MM.1S (cell line): ENCODE data around the gene DHX30.

Source experiments
- DNase-seq: peaks from one replicate; pipeline ENCODE4 v3.0.0-alpha.2; 2015
- H2AFZ ChIP-seq: fragments of 300-600 bp; sonication (generic); 2 replicates; pipeline ENCODE4 v1.6.0; 2016; ENCODE audit warnings: antibody characterized with exemption, low read length
- H3F3A ChIP-seq: fragments of 300-600 bp; sonication (generic); 2 replicates; pipeline ENCODE4 v1.6.1; 2016; ENCODE audit warnings: mild to moderate bottlenecking, antibody characterized with exemption, low read length, moderate library complexity, mixed read lengths; ENCODE audit not compliant: insufficient read depth
- H3K27ac ChIP-seq: fragments of 300-600 bp; sonication (generic); 2 replicates; pipeline ENCODE4 v1.5.1; 2016; ENCODE audit warnings: mild to moderate bottlenecking, low read length
- H3K27me3 ChIP-seq: fragments of 300-600 bp; sonication (generic); replicated peaks from 2 replicates; pipeline ENCODE4 v1.6.0; 2016; ENCODE audit warnings: low read length; ENCODE audit not compliant: insufficient read depth
- H3K36me3 ChIP-seq: fragments of 300-600 bp; sonication (generic); replicated peaks from 2 replicates; pipeline ENCODE4 v1.6.1; 2016; ENCODE audit warnings: mild to moderate bottlenecking, low read length, mixed read lengths; ENCODE audit not compliant: insufficient read depth
- H3K4me1 ChIP-seq: fragments of 300-600 bp; sonication (generic); 2 replicates; pipeline ENCODE4 v1.6.1; 2016; ENCODE audit warnings: low read length, mixed read lengths
- H3K4me2 ChIP-seq: fragments of 300-600 bp; sonication (generic); 2 replicates; pipeline ENCODE4 v1.6.0; 2016; ENCODE audit warnings: low read depth, low read length
- H3K4me3 ChIP-seq: fragments of 300-600 bp; sonication (generic); 2 replicates; pipeline ENCODE4 v1.5.1; 2016; ENCODE audit warnings: low read length, mixed read lengths
- H3K79me2 ChIP-seq: fragments of 300-600 bp; sonication (generic); 2 replicates; pipeline ENCODE4 v1.6.1; 2016; ENCODE audit warnings: mixed run types, low read length, mixed read lengths
- H3K9ac ChIP-seq: fragments of 300-600 bp; sonication (generic); 2 replicates; pipeline ENCODE4 v1.6.1; 2016; ENCODE audit warnings: low read length, mixed read lengths
- H3K9me2 ChIP-seq: fragments of 300-600 bp; sonication (generic); replicated peaks from 2 replicates; pipeline ENCODE4 v1.6.1; 2016; ENCODE audit warnings: mild to moderate bottlenecking, low read length, mixed read lengths; ENCODE audit not compliant: insufficient read depth
- H3K9me3 ChIP-seq: fragments of 300-600 bp; sonication (generic); replicated peaks from 2 replicates; pipeline ENCODE4 v1.6.1; 2016; ENCODE audit warnings: mild to moderate bottlenecking, low read length, mixed read lengths; ENCODE audit not compliant: insufficient read depth
- H4K20me1 ChIP-seq: fragments of 300-600 bp; sonication (generic); 2 replicates; pipeline ENCODE4 v1.6.1; 2016; ENCODE audit warnings: mild to moderate bottlenecking, low read length, moderate library complexity, mixed read lengths; ENCODE audit not compliant: insufficient read depth
- CTCF ChIP-seq: fragments of 300-600 bp; sonication (generic); IDR thresholded peaks from 2 replicates; pipeline ENCODE4 v1.5.1; 2016; ENCODE audit warnings: antibody characterized with exemption, low read length, mixed read lengths
- EZH2 ChIP-seq: fragments of 300-600 bp; sonication (generic); optimal IDR thresholded peaks from 2 replicates; pipeline ENCODE3; 2017; ENCODE audit warnings: low read depth, mild to moderate bottlenecking, antibody characterized with exemption, low read length, mixed read lengths
- EZH2phosphoT487 ChIP-seq: fragments of 300-600 bp; sonication (generic); IDR thresholded peaks from 2 replicates; pipeline ENCODE4 v1.6.1; 2018; ENCODE audit warnings: antibody characterized with exemption, low read length

Gene DHX30

GRCh38 chr3:47895241-47895640 is 92.3 kb downstream of the DHX30 start:
- Histone ChIP-seq H2AFZ (no peak overlapping the region), H3K79me2 (no peaks in the 10 kb centered on the region), H3K36me3 (no peaks in the 10 kb centered on the region), H3K27me3 (no peaks in the 10 kb centered on the region), H3K27ac (no peak overlapping the region), H3K4me1 (no peaks in the 10 kb centered on the region), H3K9me2 (no peaks in the 10 kb centered on the region), H3K9me3 (no peaks in the 10 kb centered on the region), H3K4me3 (no peak overlapping the region), H3F3A (no peaks in the 10 kb centered on the region), H4K20me1 (no peaks in the 10 kb centered on the region), H3K4me2 (no peak overlapping the region), H3K9ac (no peak overlapping the region)
- TF ChIP-seq EZH2phosphoT487, result no peak
- TF ChIP-seq EZH2, result no peak
- DNase-seq, result no peak

DNA sequence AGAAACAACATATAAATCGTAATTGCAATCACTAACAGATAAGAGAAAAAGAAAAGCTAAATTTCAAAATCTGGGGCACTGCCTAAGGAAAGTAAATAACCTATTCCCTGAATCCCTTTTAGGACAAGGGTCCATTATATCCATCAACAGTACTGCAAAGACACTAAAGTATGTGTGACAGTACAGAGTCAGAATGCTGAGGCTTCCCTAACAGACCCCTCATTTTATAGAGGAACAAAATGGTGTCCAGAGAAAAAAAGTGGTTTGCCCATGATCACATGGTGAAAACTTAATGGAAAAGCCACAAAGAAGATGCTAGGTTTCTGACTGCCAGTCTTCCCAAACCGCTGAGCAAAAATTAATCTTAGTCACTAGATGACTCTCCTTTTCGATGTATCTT is 93.8 kb downstream of the DHX30 start:
- H2AFZ ChIP-seq, result no peak overlapping the region
- no peaks in the 10 kb centered on the region for H4K20me1 ChIP-seq
- H3K4me2 ChIP-seq, result no peak overlapping the region
- no peaks in the 10 kb centered on the region for H3K4me1 ChIP-seq
- H3K4me3 ChIP-seq, result no peak overlapping the region
- no peaks in the 10 kb centered on the region for H3K36me3 ChIP-seq
- no peak overlapping the region for H3K27ac ChIP-seq
- H3F3A ChIP-seq, result no peaks in the 10 kb centered on the region
- no peak for DNase-seq
- H3K9ac ChIP-seq, result no peak overlapping the region
- no peaks in the 10 kb centered on the region for H3K9me2 ChIP-seq
- H3K27me3 ChIP-seq, result no peaks in the 10 kb centered on the region
- no peak for TF ChIP-seq CTCF
- no peak for TF ChIP-seq EZH2
- TF ChIP-seq EZH2phosphoT487, result no peak
- no peaks in the 10 kb centered on the region for H3K79me2 ChIP-seq
- H3K9me3 ChIP-seq, result no peaks in the 10 kb centered on the region

DNA sequence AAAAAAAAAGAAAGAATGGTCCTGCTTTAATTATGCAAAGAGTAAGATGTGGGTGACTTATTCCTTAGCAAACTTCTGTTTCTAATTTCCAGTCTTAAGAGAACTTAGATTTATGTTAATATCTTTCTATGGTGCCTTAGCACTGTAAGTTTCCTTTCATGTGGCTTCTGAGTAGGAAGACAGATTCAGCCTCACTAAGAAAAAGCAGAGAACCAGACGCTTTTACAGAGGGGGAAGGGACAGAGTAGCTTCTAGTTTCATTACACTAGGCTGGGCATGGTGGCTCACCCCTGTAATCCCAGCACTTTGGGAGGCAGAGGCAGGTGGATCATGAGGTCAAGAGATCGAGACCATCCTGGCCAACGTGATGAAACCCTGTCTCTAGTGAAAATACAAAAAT is 95.0 kb downstream of the DHX30 start:
- TF ChIP-seq CTCF (no peak), EZH2phosphoT487 (no peak), EZH2 (no peak)
- no peak for DNase-seq
- no peak overlapping the region for H3K27ac ChIP-seq
- no peaks in the 10 kb centered on the region for H3K9me2 ChIP-seq
- H3F3A ChIP-seq, result no peaks in the 10 kb centered on the region
- H3K9ac ChIP-seq, result no peak overlapping the region
- H3K4me2 ChIP-seq, result no peak overlapping the region
- H3K9me3 ChIP-seq, result no peaks in the 10 kb centered on the region
- no peaks in the 10 kb centered on the region for H3K4me1 ChIP-seq
- H3K79me2 ChIP-seq, result no peaks in the 10 kb centered on the region
- H3K4me3 ChIP-seq, result no peak overlapping the region
- no peaks in the 10 kb centered on the region for H3K27me3 ChIP-seq
- H3K36me3 ChIP-seq, result no peaks in the 10 kb centered on the region
- no peaks in the 10 kb centered on the region for H4K20me1 ChIP-seq
- H2AFZ ChIP-seq, result no peak overlapping the region

- no peaks in the 10 kb centered on the region for H3K79me2 ChIP-seq
- no peaks in the 10 kb centered on the region for H3K27me3 ChIP-seq
- no peak overlapping the region for H3K4me2 ChIP-seq
- TF ChIP-seq EZH2 (no peak), CTCF (no peak), EZH2phosphoT487 (no peak)
- no peak overlapping the region for H3K9ac ChIP-seq
- H3K9me2 ChIP-seq, result no peaks in the 10 kb centered on the region
- H3F3A ChIP-seq, result no peaks in the 10 kb centered on the region
- no peaks in the 10 kb centered on the region for H3K36me3 ChIP-seq
- H2AFZ ChIP-seq, result no peak overlapping the region
- no peaks in the 10 kb centered on the region for H3K9me3 ChIP-seq
- H4K20me1 ChIP-seq, result no peaks in the 10 kb centered on the region
- H3K4me3 ChIP-seq, result no peak overlapping the region
- H3K4me1 ChIP-seq, result no peaks in the 10 kb centered on the region
- no peak overlapping the region for H3K27ac ChIP-seq
- DNase-seq, result no peak
Observed at GRCh38 chr3:47899495-47900108, 96.7 kb downstream of the DHX30 start.
